GM18508 (cell line): ENCODE measurements around the gene SLC7A1.

ENCODE experiments used
- ATAC-seq: cut with Tn5 transposase; IDR thresholded peaks from one replicate; pipeline ENCODE4 v1.9.1; 2021; ENCODE audit warnings: moderate number of reproducible peaks; ENCODE audit not compliant: insufficient read depth, unreplicated experiment

The SLC7A1 gene

DNA sequence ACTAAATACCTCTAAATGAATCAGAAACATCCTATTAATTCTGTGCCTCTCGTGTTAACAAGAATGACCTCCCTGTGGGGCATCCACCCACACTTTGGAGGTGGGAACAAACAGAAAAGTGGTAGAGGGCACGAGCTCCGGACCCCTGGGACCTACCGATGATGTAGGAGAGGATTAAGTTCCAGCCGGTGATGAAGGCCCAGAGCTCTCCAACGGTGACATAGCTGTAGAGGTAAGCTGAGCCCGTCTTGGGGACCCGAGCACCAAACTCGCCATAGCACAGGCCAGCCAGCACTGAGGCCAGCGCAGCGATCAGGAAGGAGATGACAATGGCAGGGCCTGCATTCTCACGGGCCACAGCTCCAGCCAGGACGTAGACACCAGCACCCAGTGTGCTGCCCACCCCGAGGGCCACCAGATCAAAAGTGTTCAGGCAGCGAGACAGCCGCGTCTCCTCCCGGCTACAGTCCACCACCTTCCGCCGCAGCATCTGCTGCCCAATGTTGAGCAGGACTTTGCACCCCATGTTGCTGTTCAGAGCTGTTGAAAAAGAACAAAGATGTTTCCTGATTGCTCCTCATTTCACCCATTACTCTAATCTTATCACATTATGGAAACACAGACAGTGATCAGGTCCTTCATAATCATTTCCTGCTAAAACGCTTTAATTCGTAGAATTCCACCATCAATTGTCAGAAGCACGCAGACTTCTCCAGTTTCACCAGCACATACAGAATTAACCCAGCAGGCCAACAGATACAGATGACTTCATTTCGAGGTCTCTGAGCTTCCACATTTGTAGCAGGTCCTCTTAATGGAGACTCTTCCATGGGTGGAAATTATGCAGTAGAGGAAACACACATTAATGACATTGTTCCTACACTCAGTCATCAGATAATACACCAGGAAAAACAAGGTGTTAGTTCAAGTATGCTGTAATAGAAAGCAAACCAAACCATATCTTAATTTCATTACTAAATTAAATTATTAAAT is 59.5 kb downstream of the SLC7A1 start:
- no peak for ATAC-seq

DNA sequence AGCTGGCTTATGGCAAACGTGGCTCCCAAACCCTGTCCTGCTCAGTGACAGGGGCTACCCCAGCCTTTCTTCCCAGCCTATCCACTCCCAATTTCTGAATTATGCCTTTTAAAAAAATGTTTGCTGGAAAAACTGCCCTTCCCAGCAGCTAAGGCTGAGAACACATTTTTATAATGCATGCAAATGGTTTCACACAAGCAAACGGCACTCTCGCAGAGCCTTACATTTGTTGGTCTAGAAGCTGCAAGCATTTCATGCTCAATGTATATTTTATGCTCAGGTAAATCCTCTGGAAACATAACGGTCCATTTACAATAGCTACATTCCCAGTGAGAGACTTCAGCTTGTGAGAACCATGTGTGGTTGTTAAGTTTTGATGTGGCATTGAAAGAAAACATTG is 61.4 kb downstream of the SLC7A1 start:
- ATAC-seq = no peak

- no peak for ATAC-seq
Observed at GRCh38 chr13:29532821-29533220, 62.7 kb downstream of the SLC7A1 start.

DNA sequence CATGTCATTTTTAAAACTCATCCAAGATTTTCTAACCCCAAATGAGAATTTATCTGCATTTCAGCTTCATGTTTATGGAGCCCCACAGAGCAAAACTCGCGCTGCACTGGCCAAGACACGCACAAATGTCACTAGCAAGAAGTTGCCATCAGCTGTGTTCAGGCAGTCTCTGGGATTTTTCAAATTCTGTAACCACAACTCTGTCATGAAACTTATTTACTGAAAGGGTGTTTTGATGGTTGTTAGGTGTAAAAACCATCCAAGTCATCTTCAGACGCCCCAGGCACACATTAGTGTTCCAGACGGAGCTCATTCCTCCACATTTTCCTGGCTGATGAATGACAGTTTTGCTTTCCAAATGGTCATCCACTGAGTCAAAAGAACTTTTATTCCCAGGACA is 63.4 kb downstream of the SLC7A1 start:
- ATAC-seq = no peak

DNA sequence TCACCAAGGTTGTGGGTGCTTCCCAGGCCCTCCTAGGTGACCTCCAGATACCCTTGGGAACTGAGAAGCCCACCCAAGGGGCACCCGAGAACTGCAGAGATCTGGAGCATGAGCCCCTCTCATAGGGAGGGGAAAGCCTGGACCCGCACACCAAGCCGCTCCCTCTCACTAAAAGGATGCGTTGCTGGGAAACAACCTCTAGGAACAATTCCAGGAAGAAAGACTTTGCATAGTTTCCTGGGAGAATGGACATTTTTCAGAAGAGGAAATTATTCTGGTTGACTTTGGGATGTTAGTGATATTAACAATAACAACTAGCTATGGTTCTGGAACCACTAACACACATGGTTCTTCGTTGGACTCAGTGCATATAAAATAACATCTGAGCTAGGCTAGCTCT is 64.6 kb downstream of the SLC7A1 start:
- ATAC-seq = no peak

GRCh38 chr13:29529754-29530153 is 65.7 kb downstream of the SLC7A1 start:
- ATAC-seq = no peak

DNA sequence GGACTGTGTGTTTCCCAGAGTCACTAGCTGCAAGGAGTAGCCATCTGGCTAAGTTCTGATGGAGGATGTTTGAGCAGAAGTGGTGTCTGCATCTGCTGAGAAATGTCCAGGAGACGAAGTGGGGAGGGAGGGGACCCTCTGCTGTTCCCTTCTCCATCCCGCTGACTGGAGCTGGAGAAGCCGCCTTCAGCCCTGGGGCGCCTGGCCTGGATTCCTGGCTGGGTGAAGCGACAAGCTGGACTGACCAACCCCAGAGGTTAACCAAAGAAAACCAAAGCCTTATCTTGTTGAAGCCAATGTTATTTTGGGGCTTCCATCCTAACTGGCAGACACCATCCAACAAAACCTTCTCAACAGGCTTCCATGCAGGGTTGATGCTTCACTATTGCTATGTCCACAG is 67.6 kb downstream of the SLC7A1 start:
- no peak for ATAC-seq

DNA sequence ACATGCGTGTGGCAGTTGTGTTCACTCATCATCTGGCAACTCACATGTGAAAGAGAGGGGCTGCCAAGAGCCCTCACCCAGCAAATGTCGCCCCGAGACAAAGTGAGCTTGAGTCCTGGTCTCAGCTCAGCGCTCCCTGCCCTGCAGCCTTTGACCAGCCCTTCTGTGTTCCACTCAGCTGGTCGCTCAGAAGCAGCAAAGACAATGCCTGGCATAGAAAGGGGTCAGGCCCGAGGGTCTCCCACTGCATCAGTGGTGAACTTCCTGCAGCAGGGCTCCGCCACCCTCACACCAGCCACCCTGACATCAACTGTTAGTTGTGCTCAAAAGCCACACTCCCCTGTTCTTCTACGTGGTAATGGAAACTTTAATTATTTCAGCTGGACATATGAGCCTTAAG is 68.0 kb downstream of the SLC7A1 start:
- no peak for ATAC-seq

DNA sequence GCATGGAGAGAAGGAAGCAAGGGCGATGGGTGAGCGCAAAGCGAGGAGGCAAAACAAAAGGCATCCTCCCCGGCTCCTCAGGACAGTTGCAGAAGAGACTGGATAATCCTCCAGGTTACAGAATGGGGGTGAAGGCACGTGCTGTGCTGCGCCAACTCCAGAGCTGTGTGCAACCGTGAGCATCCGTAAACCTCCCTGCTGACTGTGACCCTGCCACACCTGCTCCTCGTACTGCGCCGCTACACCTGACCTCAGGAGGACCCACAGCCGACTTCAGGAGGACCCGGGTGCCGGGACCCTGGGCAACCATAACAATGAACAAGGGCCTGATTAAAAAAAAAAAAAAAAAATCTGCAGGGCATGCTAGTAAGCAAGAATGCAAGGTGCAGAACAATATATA is 68.7 kb downstream of the SLC7A1 start:
- no peak for ATAC-seq

DNA sequence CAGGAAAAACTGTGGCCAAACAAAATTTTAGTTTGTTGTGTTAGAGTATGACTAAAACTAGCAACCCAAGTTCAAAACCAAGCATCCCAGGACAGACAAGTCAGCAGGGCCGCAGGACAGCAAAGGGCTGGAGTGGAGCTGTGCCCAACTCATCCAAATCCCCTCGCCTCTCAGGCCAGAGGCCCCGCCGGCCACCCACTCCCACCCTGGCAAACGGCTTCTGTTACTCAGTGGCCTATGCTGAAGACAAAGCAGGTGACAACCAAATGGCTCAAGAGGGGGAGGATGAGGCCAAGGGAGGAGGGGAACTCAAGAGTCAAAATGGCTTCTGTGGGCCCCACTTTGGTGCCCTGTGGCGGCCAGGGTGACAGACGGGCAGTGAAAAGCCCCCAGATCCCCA is 69.7 kb downstream of the SLC7A1 start:
- no peak for ATAC-seq

DNA sequence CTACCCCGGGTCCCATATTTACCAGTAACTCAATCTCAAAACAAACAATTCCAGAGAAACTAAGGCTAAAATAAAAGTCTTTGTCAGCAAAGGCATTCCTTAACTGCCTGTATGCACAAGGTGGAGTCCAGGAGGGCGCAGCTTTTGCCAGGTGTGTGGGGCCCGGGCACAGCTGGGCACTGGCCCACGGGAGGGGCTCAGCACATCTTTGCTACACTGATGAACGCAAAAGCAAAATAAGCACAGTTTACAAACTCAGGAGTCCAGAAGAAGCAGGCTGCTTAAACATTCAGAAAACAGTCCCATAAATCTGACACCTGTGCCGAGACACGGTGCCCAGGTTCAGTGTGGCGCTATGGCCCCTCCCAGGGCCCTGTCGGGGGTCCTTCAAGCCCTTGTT is 70.8 kb downstream of the SLC7A1 start:
- no peak for ATAC-seq

DNA sequence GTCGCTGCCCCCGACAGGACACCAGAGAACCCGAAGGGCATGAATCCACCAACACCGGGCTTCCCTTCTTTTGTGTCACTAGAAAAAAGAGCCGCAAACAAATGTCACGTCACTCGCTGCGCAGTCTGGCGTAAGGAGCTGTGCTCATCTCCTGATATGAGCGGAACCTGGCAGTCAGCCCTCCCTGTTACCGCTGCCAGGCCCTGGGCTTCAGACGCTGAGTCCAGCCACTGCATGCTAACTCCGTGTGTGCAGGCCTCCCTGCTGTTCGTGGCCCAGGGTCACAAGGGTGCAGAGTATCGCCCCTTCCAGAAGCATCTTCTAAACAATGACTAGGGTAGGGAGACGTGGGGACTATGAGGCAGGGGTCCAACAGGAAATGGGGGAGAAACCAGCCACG is 71.3 kb downstream of the SLC7A1 start:
- ATAC-seq = no peak

GRCh38 chr13:29523199-29523961 is 72.1 kb downstream of the SLC7A1 start:
- ATAC-seq = no peak

- ATAC-seq = no peak
Observed at GRCh38 chr13:29522044-29522685, 73.3 kb downstream of the SLC7A1 start.

DNA sequence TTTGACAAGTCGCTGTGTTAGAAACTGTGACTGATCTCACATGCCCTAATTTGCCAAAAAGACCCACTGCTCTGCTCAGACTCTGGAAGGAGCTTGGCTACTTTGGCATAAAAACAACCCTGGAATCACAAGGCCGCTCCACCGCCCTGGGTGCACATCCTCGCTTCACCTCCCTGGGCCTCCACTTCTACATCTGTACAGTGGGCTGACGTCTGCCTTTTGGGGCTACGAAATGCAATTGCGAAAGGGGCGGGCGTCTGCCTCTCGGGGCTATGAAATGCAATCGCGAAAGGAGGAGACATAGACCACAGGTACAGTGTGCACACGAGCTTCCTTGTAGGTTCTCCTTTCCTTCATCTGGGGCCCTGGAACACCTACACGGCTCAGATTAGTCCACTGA is 74.2 kb downstream of the SLC7A1 start:
- ATAC-seq = no peak

DNA sequence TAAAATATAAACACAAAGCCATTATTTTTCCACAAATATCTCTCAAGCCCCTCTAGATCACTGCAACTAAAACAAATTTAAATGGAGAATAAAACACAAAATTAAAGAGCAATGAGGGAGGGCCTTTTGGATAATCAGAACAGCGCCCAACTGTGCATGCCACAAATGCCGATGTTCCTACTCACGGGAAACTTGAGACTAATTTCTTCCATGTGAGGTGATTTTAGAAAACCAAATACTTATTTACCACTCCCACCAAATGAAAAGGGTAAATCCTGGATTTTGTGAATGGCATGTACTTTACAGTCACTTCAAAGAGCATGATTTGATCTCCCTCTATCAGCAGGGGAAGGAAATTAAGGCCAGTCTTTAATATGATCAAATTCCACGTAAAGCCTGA is 74.8 kb downstream of the SLC7A1 start:
- no peak for ATAC-seq

GRCh38 chr13:29519921-29520320 is 75.6 kb downstream of the SLC7A1 start:
- no peak for ATAC-seq

GRCh38 chr13:29516880-29517279 is 78.6 kb downstream of the SLC7A1 start:
- no peak for ATAC-seq

DNA sequence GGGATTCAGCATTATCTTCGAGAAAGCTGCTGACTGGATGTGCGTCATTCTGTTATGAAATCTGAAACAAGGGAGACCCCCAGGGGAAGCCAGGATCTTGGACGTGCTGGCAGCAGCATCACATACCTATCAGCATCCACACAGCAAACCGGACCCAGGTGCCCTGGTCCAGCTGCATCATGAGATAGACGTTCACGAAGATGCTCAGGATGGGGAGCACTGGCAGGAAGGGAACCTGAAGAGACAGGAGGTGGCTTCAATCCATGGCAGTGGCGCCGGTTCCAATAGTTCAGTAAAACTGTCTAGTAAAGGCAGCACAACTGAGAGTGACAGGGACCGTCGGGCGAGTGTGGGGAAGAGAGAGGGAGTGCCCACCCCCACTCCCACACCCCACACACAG is 79.5 kb downstream of the SLC7A1 start:
- no peak for ATAC-seq

GRCh38 chr13:29515372-29515771 is 80.1 kb downstream of the SLC7A1 start:
- ATAC-seq = no peak

GRCh38 chr13:29514720-29515310 is 80.7 kb downstream of the SLC7A1 start:
- ATAC-seq = no peak
